Natural killer cell treated with Interleukin-12 subunit alpha and Interleukin-12 subunit beta and Interleukin-15 and Interleukin-18, amount 100 ng/mL, for 72 hours (primary cell): ENCODE data around the gene FNDC3B. TPM values are rescaled to one million over a fixed set of nuclear protein-coding genes. Genes with fewer than 3 reads are reported as not detected.

Source experiments
- ATAC-seq, 2 donors: fragments of 150-1000 bp; cut with Tn5 transposase in 1 of 2; sonication (Bioruptor Pico), chemical (Tn5 transposase) in 1 of 2; 2 replicates each; pipeline ENCODE4 v1.10.0; 2021
- DNase-seq: peaks from one replicate; pipeline ENCODE4 v3.0.0; 2022; ENCODE audit warnings: low spot score
- H3K27ac Mint-ChIP-seq, 2 donors: 1 replicate in 1 of 2; 2 replicates in 1 of 2; pipeline ENCODE4 v1.8.0; 2022; ENCODE audit warnings: mixed read lengths in 2 of 2, mild to moderate bottlenecking in 1 of 2, moderate library complexity in 1 of 2
- H3K27me3 Mint-ChIP-seq, 2 donors: 1 replicate in 1 of 2; 2 replicates in 1 of 2; pipeline ENCODE4 v1.8.0; 2022; ENCODE audit warnings: mixed read lengths in 2 of 2
- H3K36me3 Mint-ChIP-seq: one replicate; pipeline ENCODE4 v1.8.0; 2022; ENCODE audit warnings: mixed read lengths
- H3K4me1 Mint-ChIP-seq, 2 donors: 1 replicate in 1 of 2; 2 replicates in 1 of 2; pipeline ENCODE4 v1.8.0; 2022; ENCODE audit warnings: low read depth in 2 of 2, mixed read lengths in 2 of 2, mild to moderate bottlenecking in 1 of 2
- H3K4me3 Mint-ChIP-seq: one replicate; pipeline ENCODE4 v1.8.0; 2022; ENCODE audit warnings: mixed read lengths
- H3K9me3 Mint-ChIP-seq: 2 replicates; pipeline ENCODE4 v1.8.0; 2022; ENCODE audit warnings: mixed read lengths
- total RNA-seq, 2 donors: library from RNA; stranded (reverse); gene quantifications; one replicate each; pipeline ENCODE4 v1.2.3, GENCODE V29; 2022

FNDC3B gene
- total RNA-seq, 2 donors from 2014 or later: 149 to 217 TPM

DNA sequence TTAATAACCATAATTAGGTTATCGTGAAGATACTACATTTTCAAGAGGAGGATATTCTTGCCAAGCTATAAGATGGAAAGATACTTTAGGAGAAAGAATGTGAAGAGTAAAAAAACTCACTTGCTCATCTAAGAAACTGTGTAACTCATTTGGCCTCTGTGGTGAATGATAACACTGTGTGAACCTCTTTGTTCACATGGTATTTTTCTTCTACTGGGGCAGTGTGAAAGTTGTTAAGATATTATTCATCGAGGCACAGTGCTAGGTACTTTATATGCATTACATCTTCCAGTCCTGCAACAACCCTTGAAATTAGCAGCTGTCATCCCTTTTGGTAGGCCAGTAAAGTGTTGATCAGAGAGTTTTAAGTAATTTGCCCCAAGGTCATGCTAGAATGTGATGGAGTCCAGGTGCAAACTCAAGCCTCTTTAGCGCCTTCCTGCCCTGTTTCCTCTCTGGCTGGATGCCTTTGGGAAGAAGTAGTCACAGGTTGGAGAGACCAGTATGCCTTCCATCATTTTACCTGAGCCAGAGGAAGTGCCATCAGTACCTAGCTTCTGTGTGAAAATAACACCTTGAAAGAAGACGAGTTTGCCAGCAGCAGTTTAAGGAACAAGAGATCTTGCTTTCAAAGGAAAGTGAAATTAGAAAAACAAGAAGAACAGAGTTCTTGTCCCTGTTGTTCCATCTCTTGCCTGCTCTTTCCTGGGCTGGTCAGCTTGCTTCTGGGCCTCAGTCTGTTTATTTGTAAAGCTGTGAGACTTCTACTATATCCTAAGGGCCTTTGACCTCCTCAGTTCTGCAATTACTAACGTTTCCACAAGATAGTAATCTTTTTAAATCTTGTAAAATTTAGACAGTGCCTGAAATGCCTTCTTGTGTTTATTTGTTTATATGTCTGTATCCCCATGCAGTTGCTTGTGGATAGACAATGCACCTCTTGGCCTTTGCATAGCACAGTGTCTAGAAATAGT is 179.3 kb downstream of the FNDC3B start:
- Mint-ChIP-seq H3K27me3 (no peaks in the 10 kb centered on the region), H3K4me1 (peaks cover 71 to 73% of the 10 kb centered on the region in 2 donors), H3K4me3 (no peak overlapping the region), H3K27ac (peak overlapping the region; percentile 73 to 75), H3K9me3 (no peaks in the 10 kb centered on the region), H3K36me3 (peaks cover 4% of the 10 kb centered on the region)
- ATAC-seq: peak; percentile 63 to 68
- DNase-seq: no peak

DNA sequence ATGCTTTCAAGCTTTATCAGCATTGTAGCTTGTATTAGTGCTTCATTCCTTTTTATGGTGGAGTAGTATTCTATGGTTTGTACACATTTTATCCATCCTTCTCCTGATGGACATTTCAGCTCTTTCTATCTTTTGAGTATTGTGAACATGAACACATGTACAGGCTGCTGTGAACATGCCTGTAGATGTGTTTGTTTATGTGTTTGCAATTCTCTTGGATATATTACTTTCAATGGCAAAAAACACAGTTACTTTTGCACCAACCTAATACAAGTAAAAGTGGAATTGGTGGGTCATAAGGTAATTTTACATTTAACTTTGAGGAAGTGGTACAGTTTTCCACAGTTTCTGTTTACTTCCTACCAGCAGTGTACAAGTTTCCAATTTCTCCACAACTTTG is 180.4 kb downstream of the FNDC3B start:
- peak overlapping the region; percentile 73 to 75 for H3K27ac Mint-ChIP-seq
- H3K4me3 Mint-ChIP-seq: no peak overlapping the region
- no peaks in the 10 kb centered on the region for H3K9me3 Mint-ChIP-seq
- ATAC-seq (no peak), DNase-seq (no peak)
- peaks cover 4% of the 10 kb centered on the region for H3K36me3 Mint-ChIP-seq
- H3K27me3 Mint-ChIP-seq: no peaks in the 10 kb centered on the region
- peaks cover 66 to 70% of the 10 kb centered on the region in 2 donors for H3K4me1 Mint-ChIP-seq

DNA sequence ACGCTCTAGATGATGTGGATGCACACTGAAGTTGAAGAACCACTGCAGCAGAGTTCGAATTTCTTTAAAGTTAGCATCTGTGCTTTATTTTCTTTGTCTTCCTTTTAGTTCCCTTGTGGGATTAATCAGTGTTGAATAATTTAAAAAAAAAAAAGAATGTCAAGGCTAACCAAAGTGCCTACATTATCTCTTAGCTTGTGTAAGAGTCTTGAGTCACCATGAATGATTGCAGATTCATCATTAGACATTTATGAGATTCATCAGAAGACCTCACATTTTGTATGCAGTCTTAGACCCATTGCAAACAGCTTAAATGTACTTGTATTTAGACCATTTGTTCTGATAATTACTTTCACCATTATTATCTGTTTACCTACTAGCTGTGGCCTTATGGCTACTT is 182.2 kb downstream of the FNDC3B start:
- DNase-seq (no peak), ATAC-seq (no peak)
- no peaks in the 10 kb centered on the region for H3K36me3 Mint-ChIP-seq
- H3K4me3 Mint-ChIP-seq: no peak overlapping the region
- peak overlapping the region; percentile 19 to 40 for H3K27ac Mint-ChIP-seq
- H3K4me1 Mint-ChIP-seq: peaks cover 62 to 75% of the 10 kb centered on the region in 2 donors
- H3K27me3 Mint-ChIP-seq: no peaks in the 10 kb centered on the region
- no peaks in the 10 kb centered on the region for H3K9me3 Mint-ChIP-seq

DNA sequence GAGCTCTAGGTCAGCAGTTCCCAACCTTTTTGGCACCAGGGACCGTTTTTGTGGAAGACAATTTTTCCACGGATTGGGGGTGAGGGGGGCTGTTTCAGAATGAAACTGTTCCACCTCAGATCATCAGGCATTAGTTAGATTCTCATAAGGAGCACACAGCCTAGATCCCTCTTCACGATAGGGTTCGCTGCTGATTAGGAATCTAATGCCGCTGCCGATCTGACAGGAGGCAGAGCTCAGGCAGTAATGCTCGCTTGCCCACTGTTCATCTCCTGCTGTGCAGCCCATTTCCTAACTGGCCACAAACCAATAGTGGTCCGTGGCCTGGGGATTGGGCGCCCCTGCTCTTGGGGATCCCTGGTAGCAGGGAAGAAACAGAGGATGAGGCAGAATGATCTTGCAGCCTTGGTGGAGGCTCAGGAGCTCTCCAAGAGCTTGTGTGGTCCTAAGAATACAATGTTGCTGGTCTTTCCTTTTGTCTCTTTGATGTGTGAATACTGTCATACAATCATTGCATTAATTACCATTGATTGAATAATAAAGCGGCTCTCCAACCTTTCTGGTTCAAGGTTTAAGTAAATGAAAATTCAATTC is 183.2 kb downstream of the FNDC3B start:
- Mint-ChIP-seq H3K36me3 (peaks cover 8% of the 10 kb centered on the region), H3K27ac (peak overlapping the region; percentile 7 to 60), H3K4me1 (peaks cover 58 to 69% of the 10 kb centered on the region in 2 donors), H3K27me3 (no peaks in the 10 kb centered on the region), H3K4me3 (no peak overlapping the region), H3K9me3 (no peaks in the 10 kb centered on the region)
- no peak for ATAC-seq
- DNase-seq: no peak

DNA sequence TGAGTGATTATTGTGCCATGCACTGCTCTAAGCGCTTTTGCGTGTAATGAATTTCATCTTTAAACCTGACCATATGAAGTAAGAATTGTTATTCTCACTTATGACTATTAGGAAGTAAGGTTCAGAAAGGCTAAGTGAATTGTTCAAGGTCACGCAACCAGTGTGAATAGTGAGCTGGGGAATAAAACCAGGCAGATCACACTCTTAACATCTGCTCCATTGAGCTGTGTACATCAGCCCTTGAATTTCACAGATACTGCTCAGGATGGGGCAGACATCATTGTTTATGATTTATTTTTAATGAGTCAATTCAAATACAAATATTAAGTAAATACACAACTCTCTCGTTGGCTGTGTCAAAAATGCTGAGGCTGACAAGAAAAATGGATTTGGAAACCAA is 184.5 kb downstream of the FNDC3B start:
- peaks cover 53 to 68% of the 10 kb centered on the region in 2 donors for H3K4me1 Mint-ChIP-seq
- H3K4me3 Mint-ChIP-seq: no peak overlapping the region
- no peaks in the 10 kb centered on the region for H3K27me3 Mint-ChIP-seq
- no peak for DNase-seq
- no peak overlapping the region for H3K27ac Mint-ChIP-seq
- no peaks in the 10 kb centered on the region for H3K9me3 Mint-ChIP-seq
- ATAC-seq: no peak
- peaks cover 19% of the 10 kb centered on the region for H3K36me3 Mint-ChIP-seq

DNA sequence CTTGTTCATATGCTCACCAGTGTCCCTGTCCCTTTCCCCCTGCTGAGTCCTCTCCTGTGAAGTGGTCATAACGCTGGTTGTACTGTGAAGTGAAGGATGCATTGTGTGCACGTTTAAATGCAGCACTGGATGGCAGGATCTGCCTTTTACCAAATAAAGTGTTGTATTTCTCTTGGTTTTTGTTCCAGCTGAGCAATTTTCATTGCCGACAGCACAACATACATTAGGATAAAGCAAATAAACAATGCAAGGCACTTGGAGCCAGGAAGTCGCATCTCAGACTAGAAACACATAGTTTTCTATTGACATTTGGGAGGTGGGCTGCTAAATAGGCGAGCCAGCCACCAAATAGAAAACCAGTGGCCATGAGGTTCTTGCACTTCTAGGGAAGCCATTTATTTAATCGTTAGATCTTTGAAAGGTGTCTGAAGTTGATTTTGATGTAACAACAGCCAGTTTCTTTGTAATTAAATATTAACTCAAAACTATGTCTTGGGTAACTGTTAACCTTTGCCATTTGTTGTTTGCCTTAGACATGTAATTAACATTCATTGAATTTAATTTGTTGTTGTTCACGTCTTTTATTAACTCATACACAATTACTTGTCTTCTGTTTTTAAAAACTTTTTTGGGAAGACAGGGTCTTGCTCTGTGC is 185.3 kb downstream of the FNDC3B start:
- DNase-seq: no peak

DNA sequence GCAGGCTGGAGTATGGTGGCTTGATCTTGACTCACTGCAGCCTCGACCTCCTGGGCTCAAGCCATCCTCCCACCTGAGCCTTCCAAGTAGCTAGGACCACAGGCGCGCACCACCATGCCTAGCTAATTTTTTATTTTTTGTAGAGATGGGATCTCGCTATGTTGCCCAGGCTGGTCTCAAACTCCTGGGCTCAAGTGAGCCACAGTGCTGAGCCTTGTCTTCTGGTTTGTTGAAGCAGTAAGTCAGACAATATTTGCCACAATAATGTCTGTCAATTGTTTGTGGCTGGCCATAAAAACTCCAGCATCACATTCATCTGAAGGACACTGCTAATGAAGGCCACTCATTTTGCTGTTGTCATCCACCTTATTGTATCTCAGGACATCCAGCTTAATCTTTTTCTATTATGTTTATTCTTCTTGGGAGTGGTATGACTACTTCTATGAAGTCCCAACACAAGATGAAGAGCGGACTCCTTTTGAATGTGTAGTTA is 185.9 kb downstream of the FNDC3B start:
- ATAC-seq: no peak
- no peaks in the 10 kb centered on the region for H3K27me3 Mint-ChIP-seq
- H3K4me1 Mint-ChIP-seq: peaks cover 44 to 61% of the 10 kb centered on the region in 2 donors
- no peak for DNase-seq
- H3K4me3 Mint-ChIP-seq: no peak overlapping the region
- no peak overlapping the region for H3K27ac Mint-ChIP-seq
- no peaks in the 10 kb centered on the region for H3K9me3 Mint-ChIP-seq
- peaks cover 27% of the 10 kb centered on the region for H3K36me3 Mint-ChIP-seq

More for the DNA sequence above, 185.3 kb downstream of the FNDC3B start:
- Mint-ChIP-seq H3K4me3 (no peak overlapping the region), H3K4me1 (peaks cover 50 to 67% of the 10 kb centered on the region in 2 donors), H3K9me3 (no peaks in the 10 kb centered on the region), H3K36me3 (peaks cover 27% of the 10 kb centered on the region), H3K27ac (peak overlapping the region in 1 of 2 donors; percentile 5), H3K27me3 (no peaks in the 10 kb centered on the region)
- ATAC-seq: no peak

DNA sequence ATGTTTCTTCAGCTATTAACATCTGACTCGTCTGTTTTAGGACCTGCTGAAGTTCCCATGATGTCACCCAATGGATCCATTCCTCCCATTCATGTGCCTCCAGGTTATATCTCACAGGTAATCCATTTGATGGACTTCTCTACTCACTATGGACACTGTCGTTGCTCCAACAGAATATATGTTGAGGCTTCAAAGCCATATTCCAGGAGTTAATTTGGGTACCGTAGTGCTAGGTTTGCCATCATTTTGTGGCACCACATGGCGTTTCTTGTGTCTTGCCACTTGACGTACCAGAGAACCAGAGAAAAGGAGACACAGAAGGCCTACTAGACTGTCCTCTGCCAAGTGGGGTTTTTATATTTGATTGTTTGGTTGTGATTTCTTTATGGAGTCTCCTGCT is 187.5 kb downstream of the FNDC3B start:
- peaks cover 27% of the 10 kb centered on the region for H3K36me3 Mint-ChIP-seq
- H3K27ac Mint-ChIP-seq: no peak overlapping the region

DNA sequence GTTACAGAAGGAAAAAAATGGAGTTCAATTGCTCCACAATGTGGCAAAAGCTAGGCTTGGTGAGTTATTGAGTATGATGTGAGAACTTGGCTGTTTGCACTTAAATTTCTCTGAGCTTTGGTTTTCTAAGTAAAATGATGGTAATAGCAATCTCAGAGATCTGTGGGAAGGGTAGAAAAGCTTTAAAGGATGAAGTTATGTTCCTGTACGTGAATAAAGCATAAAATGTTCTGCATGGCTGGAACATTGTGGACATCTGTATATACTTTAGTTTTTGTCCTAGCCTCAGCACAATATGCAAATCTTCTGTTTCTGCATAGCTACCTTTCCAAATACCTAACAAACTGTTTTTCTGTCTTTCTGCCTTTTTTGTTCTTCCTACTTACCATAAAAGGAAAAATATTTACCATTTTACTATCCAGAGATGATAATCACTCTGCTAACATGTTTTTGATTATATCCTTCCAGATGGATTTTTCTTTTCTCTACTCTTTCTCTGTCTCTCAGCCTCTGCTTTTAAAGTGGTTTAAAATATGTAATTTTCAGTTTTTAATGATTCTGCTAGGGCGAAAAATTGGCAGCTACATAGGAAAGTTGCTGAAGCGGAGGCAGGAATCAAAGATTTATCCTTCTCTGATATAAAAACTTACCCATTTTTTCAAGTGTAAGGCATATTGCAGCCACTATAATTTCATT is 188.1 kb downstream of the FNDC3B start:
- peak overlapping the region in 1 of 2 donors; percentile 33 for H3K27ac Mint-ChIP-seq
- peaks cover 27% of the 10 kb centered on the region for H3K36me3 Mint-ChIP-seq
- no peak overlapping the region for H3K4me3 Mint-ChIP-seq
- no peak for ATAC-seq
- no peak for DNase-seq
- no peaks in the 10 kb centered on the region for H3K27me3 Mint-ChIP-seq
- H3K9me3 Mint-ChIP-seq: no peaks in the 10 kb centered on the region
- H3K4me1 Mint-ChIP-seq: peaks cover 44 to 61% of the 10 kb centered on the region in 2 donors

More for the DNA sequence above, 187.5 kb downstream of the FNDC3B start:
- no peak for DNase-seq
- H3K27me3 Mint-ChIP-seq: no peaks in the 10 kb centered on the region
- ATAC-seq: no peak
- H3K9me3 Mint-ChIP-seq: no peaks in the 10 kb centered on the region
- H3K4me1 Mint-ChIP-seq: peaks cover 41 to 57% of the 10 kb centered on the region in 2 donors
- H3K4me3 Mint-ChIP-seq: no peak overlapping the region

DNA sequence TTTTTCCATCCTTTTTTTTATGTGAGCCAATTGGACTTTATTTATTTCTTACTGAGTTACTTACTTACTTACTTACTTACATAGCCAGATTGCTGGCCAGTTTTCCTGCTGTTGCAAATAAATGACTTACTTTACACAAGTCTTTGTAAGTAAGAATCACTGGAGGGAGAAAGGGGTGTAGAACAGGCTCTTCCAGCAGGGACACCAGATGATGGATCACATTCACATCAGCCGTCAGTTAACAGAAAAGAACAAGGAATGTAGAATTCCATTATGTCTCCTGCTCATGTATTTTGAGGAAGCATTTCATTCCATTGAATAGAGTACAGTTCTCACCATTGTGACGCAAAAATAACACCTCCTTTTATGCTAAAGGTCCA is 188.6 kb downstream of the FNDC3B start:
- Mint-ChIP-seq H3K4me1 (peaks cover 42 to 56% of the 10 kb centered on the region in 2 donors), H3K27me3 (no peaks in the 10 kb centered on the region), H3K4me3 (no peak overlapping the region), H3K27ac (peak overlapping the region in 1 of 2 donors; percentile 33), H3K9me3 (no peaks in the 10 kb centered on the region), H3K36me3 (peaks cover 27% of the 10 kb centered on the region)
- no peak for ATAC-seq
- DNase-seq: no peak

DNA sequence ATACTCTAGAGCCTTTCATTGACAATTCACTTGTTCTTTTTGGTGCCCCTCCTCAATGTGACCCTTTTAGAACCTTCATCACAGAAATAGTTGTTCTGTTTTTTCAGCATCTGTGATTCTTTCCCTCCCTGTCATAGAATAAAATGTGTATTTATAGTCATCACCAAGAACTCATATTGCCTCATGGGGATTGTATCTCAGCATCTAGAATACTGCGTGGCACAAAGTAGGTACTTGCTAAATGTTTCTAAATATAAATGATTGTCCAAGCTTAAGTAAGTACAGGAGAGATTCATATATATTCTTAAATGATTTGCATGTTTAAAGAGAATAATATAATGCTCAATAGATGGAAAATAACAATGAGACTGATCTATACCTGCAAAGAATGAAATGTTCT is 190.1 kb downstream of the FNDC3B start:
- Mint-ChIP-seq H3K4me1 (peaks cover 42 to 52% of the 10 kb centered on the region in 2 donors), H3K9me3 (no peaks in the 10 kb centered on the region), H3K27ac (peak overlapping the region; percentile 3 to 49), H3K4me3 (no peak overlapping the region), H3K36me3 (peaks cover 27% of the 10 kb centered on the region), H3K27me3 (no peaks in the 10 kb centered on the region)
- ATAC-seq (no peak), DNase-seq (no peak)

DNA sequence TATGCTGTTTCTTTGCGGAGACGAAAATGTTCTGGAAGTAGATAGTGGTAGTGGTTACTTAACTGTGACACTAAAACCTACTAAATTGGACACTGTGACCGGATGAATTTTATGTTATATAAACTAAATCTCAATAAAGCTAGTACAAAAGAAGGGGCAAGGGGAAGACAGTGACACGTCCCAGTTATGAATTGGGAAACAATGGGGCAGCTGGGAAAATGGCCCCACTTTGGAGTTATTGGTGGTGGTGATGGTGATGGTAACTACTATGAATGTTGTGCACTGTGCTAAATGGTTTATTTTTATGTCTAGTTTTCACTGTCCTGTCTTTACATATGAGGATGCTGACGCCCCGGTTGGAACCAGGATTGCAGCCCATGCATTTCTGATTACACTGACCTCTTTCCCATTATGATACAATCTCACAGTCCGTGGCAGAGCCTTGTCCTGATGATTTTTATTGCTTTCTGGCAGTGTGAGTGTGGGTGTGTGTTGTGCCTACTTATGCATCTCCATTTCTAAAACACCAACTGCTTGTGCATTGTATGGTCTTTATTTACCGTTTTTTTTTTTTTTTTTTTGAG is 192.0 kb downstream of the FNDC3B start:
- Mint-ChIP-seq H3K9me3 (no peaks in the 10 kb centered on the region), H3K27me3 (no peaks in the 10 kb centered on the region), H3K36me3 (peaks cover 27% of the 10 kb centered on the region), H3K4me3 (no peak overlapping the region), H3K4me1 (peaks cover 43 to 51% of the 10 kb centered on the region in 2 donors), H3K27ac (no peak overlapping the region)
- DNase-seq: no peak
- ATAC-seq: no peak
